ENCODE measurements around the gene PDE3B. TPM values are rescaled to one million over a fixed set of nuclear protein-coding genes. Genes with fewer than 3 reads are reported as not detected.

PDE3B gene
- total RNA-seq, 1 experiment from 2014 or later: 6.7 TPM

- intact Hi-C loops (cut with micrococcal nuclease): no loop called here
- no peaks in the 10 kb centered on the region for H4K20me1 ChIP-seq (ENCODE audit: insufficient read depth)
- H3K9ac ChIP-seq (ENCODE audit: low read length): no peak overlapping the region
- H3K4me1 ChIP-seq (ENCODE audit: control insufficient read depth in 1 of 2, insufficient read depth in 2 of 2, low read length in 2 of 2): no peaks in the 10 kb centered on the region
- H3K27me3 ChIP-seq (ENCODE audit: insufficient read depth, low read length): no peaks in the 10 kb centered on the region
- H3K36me3 ChIP-seq (ENCODE audit: control insufficient read depth in 1 of 2, insufficient read depth in 2 of 2, low read length in 2 of 2): no peaks in the 10 kb centered on the region
- H3K4me2 ChIP-seq (ENCODE audit: low read length): no peak overlapping the region
- TF ChIP-seq RAD21 (IDR thresholded peaks at IDR 0.05; ENCODE audit: low read depth): no peak
- no peak for TF ChIP-seq ZNF274 (IDR thresholded peaks at IDR 0.05; ENCODE audit: low read depth, low read length)
- TF ChIP-seq ELF1 (IDR thresholded peaks at IDR 0.05; ENCODE audit: borderline replicate concordance, low read depth): no peak
- TF ChIP-seq YY1 (IDR thresholded peaks at IDR 0.05; ENCODE audit: extremely low read depth, insufficient replicate concordance, low read depth, low read length): no peak
- TF ChIP-seq REST (IDR thresholded peaks at IDR 0.05; ENCODE audit: low read depth): no peak
- no peak for TF ChIP-seq SIN3A (IDR thresholded peaks at IDR 0.05; ENCODE audit: low read depth)
- no peak for TF ChIP-seq CTCF (IDR thresholded peaks at IDR 0.05 in 2 of 3, conservative IDR thresholded peaks at IDR 0.05 in 1 of 3; ENCODE audit: borderline replicate concordance in 1 of 3, insufficient read depth in 1 of 3, low read depth in 2 of 3, low read length in 2 of 3)
- TF ChIP-seq POLR2AphosphoS5 (IDR thresholded peaks at IDR 0.05; ENCODE audit: low read depth, low read length): no peak
- no peak for TF ChIP-seq JUND (IDR thresholded peaks at IDR 0.05)
- no peak for TF ChIP-seq EZH2 (IDR thresholded peaks at IDR 0.05)
- no peak for TF ChIP-seq POLR2A (IDR thresholded peaks at IDR 0.05; ENCODE audit: borderline replicate concordance, extremely low read depth, insufficient read depth, insufficient read length)
- H3K27ac ChIP-seq (ENCODE audit: low read depth, low read length): no peak overlapping the region
- no peaks in the 10 kb centered on the region for H3K79me2 ChIP-seq (ENCODE audit: insufficient read depth, low read length)
- no peak for ATAC-seq
- no peak overlapping the region for H3K4me3 ChIP-seq (replicated peaks in 1 of 2; ENCODE audit: low read depth in 1 of 2, low read length in 2 of 2)
- RAD21 ChIA-PET (ENCODE audit: low non-redundant PET in 1 of 2, low total read pairs in 2 of 2, uncharacterized antibody in 2 of 2, unreplicated experiment in 2 of 2): no interaction called here
- no peak overlapping the region for H2AFZ ChIP-seq (ENCODE audit: low read depth, low read length, poor library complexity, severe bottlenecking)
- no peaks in the 10 kb centered on the region for H3K9me2 ChIP-seq (ENCODE audit: insufficient read depth)
- peaks cover 0 to 3% of the 10 kb centered on the region in 2 experiments; a peak in 1 of 4 replicates for H3K9me3 ChIP-seq (ENCODE audit: control insufficient read depth in 1 of 2, insufficient read depth in 1 of 2, low read depth in 1 of 2, low read length in 2 of 2)
- POLR2A ChIA-PET: no interaction called here
- no TSS peak for BruUV-seq (replicated peaks)
- no peak for DNase-seq (ENCODE audit: low read depth, low spot score)
- CTCF ChIA-PET: no interaction called here
These were observed 33.7 kb upstream of the PDE3B start for GRCh38 chr11:14609902-14610301.
